GM11168 (cell line): ENCODE measurements around the gene TNK1.
"Not testable (repeated sequence)": the region's sequence is repeated elsewhere in the genome, so short reads cannot be mapped to it uniquely, and the experiment has no call there.

Experiments
- in situ Hi-C: fragments of 300-500 bp; cut with MboI; formaldehyde crosslinking; loops from one replicate; pipeline ENCODE4 v1.12.0; 2022; ENCODE audit warnings: low sequenced_read_pairs; ENCODE audit not compliant: unreplicated experiment

TNK1 gene

DNA sequence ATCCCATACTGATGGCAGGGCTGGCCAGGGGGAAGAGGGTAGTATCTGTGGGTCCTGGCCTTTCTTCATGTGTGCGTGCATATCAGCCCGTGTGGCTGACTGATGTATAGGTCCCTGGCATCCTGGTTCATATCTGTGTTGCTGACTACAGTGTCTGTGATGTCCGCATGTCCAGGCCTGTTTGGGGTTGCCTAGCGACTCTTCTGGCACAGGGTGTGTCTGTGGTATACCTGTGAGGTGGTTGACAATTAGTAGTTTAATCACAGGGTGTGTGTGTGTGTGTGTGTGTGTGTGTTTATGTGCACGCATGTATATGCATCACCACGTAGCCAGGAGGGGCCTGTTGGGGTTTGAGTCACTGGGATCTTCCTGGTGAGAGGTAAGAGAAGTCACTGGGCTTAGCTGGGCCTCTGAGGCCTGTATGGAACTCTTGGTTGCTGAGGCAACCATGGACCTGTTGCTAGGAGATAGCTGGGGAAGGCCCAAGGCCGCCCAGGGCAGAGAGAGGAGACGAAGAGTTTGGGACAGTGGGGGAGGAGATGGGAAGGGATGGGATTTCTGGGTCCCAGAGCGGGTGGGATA, 26.5 kb upstream of the TNK1 start:
- in situ Hi-C loops, result no loop called here

DNA sequence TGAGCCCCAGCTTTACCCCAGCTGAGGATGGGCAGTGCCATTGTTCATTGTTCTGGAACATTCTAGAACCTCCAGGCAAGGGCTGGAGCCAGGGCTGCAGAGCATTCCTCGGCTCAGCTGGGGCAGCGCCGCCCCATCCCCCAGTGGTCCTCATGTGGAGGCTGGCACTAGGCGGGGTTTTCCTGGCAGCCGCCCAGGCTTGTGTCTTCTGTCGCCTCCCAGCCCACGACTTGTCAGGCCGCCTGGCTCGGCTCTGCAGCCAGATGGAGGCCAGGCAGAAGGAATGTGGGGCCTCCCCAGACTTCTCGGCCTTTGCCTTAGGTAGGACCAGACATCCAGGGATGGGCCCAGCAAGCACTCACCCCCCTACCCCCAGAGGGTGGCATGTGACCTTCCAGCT, 25.8 kb upstream of the TNK1 start, which contains the start of gene TMEM95:
Gene TMEM95 (plus strand): TSS at position 104 of the 400 bp plus-strand sequence. CDS start 49 bp downstream, at position 153.
- in situ Hi-C loops, result no loop called here

DNA sequence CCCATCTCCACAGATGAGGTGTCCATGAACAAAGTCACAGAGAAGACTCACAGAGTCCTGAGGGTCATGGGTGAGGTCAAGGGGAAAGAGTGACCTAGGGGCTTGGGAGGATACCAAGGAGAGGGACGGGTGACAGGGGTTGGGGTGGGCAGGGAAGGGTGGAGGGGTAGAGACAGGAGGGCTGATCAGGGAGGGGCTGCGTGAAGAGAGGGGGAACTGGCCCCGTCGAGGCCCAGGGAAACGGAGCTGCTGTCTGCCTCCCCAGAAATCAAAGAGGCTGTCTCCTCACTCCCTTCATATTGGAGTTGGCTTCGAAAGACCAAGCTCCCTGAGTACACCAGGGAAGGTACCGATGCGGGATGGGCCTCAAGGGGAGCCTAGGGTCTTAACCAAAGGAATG, 25.3 kb upstream of the TNK1 start:
- in situ Hi-C loops, result no loop called here

GRCh38 chr17:7356072-7356549, 24.8 kb upstream of the TNK1 start:
- in situ Hi-C loops, result no loop called here

GRCh38 chr17:7356756-7357155, 24.1 kb upstream of the TNK1 start:
- in situ Hi-C loops, result no loop called here

DNA sequence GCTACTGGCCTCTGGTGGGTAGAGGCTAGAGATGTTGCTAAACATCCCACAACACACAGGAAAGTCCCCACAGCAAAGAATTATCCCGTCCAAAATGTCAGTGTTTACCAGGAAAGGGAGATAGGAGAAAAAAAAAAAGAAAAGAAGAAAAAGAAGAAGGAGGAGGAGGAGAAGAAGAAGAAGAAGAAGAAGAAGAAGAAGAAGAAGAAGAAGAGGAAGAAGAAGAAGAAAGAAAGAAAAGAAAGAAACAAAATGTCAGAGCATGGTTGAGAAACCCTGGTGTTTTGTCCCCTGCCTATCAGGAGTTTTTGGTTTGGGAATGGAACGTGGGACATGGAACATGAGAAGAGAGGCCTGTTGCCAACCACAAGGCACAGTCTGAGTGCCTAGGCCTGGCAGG, 23.5 kb upstream of the TNK1 start:
- in situ Hi-C loops, result no loop called here

GRCh38 chr17:7361906-7362305, 19.0 kb upstream of the TNK1 start:
- in situ Hi-C loops, result no loop called here

GRCh38 chr17:7363311-7363710, 17.6 kb upstream of the TNK1 start:
- in situ Hi-C loops, result no loop called here

DNA sequence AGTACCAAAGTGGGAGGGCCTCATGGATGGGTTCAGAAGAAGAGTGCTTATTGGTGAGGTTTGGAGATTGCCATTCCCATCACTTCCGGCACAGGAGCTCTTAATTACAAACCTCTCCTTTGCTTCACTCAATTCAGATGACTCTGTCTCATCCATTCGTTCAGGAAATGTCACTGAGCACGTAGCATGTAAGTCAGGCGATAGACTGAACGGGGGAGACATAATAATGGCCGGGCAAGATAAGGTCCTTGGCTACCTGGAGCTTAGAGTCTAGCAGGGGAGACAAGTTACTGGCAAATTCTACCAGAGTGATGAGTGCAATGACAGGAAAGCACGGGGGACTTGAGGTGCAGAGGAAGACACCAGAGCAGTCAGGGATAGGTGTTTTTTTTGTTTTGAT, 14.9 kb upstream of the TNK1 start:
- in situ Hi-C loops, result not testable (repeated sequence)

- in situ Hi-C loops, result no loop called here
Measured at GRCh38 chr17:7367083-7367482, 13.8 kb upstream of the TNK1 start.

GRCh38 chr17:7367918-7368598, 12.8 kb upstream of the TNK1 start:
- in situ Hi-C loops, result no loop called here

- in situ Hi-C loops, result not testable (repeated sequence)
Measured at GRCh38 chr17:7368599-7368994, 12.3 kb upstream of the TNK1 start.

DNA sequence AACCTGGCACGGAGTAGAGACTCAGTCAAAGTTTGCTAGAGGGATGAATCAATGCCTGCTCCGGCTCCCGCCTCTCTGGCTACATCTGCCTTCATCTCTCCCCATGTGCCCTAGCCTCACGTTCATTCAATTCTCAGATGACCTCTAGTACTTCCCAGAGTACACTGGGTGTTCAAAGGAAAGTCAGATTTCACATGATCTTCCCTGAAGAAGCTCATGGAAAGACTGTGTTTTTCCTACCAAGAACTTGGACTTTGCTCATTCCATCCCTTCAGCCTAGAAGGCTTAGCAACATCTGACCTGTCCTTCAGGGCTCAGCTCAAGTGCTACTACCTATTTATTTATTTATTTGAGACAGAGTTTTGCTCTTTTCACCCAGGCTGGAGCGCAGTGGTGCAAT, 11.1 kb upstream of the TNK1 start:
- in situ Hi-C loops, result no loop called here

DNA sequence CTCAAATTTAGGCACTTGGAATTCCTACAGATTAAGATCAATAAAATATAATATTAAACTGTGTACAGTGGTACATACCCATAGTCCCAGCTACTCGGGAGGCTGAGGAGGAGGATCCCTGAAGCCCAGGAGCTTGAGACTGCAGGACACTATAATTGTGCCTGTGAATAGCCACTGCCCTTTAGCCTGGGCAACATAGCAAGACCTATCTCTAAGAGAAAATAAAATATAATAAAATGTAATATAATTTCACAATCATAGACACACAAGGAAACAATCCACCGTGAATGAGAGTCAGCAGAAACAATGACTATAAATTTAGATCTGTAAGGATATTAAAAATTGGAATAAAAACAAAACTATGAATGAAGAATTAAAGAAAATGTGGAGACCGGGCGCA, 10.0 kb upstream of the TNK1 start:
- in situ Hi-C loops, result no loop called here

- in situ Hi-C loops, result no loop called here
Measured at GRCh38 chr17:7374353-7374752, 6.5 kb upstream of the TNK1 start.

- in situ Hi-C loops, result no loop called here
Measured at GRCh38 chr17:7379134-7379533, 1.8 kb upstream of the TNK1 start.

DNA sequence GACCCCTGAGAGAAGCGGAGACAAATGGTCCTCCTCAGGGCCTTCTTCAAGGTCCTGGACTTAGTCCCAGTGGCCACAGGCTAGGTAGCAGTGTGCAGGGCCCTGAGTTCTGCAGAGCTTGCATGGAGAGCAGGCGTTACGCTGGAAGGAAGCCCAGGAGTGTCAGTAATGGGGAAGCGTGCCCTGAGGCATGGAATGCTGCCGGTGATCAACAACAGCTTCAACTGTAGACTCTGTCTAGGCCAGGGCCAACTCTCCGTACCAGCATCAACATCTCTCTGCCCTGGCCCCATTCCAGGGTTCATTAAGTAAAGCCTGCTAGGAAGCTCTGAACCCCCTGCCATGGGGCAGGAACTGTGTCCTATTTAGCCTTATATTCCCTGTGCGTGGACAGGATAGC, 568 bp upstream of the TNK1 start:
- in situ Hi-C loops, result no loop called here

GRCh38 chr17:7382901-7383300, 2.0 kb downstream of the TNK1 start:
- in situ Hi-C loops, result no loop called here

GRCh38 chr17:7383371-7383741, 2.5 kb downstream of the TNK1 start:
- in situ Hi-C loops, result no loop called here

GRCh38 chr17:7383742-7384488, 3.0 kb downstream of the TNK1 start:
- in situ Hi-C loops, result no loop called here

- in situ Hi-C loops, result no loop called here
Measured at GRCh38 chr17:7384489-7385081, 3.7 kb downstream of the TNK1 start.
